HepG2 (cell line): ENCODE results near the gene ZFPM1. TPM values are rescaled to one million over a fixed set of nuclear protein-coding genes. Genes with fewer than 3 reads are reported as not detected.

Source experiments
- BHLHE40 ChIP-seq: IDR thresholded peaks from 2 replicates; pipeline ENCODE4 v1.6.1; 2011; ENCODE audit warnings: low read length, improper control_type of control experiment
- FUBP1 ChIP-seq: sonication (generic); formaldehyde crosslinking; IDR thresholded peaks from 2 replicates; pipeline ENCODE4 v1.5.1; 2020; ENCODE audit warnings: missing genetic modification reagents, mild to moderate bottlenecking, borderline replicate concordance
- RFX3 ChIP-seq: IDR thresholded peaks from 2 replicates; pipeline ENCODE4 v1.6.1; 2016; ENCODE audit warnings: missing biosample characterization, missing genetic modification reagents
- RORA ChIP-seq: sonication (generic); formaldehyde crosslinking; IDR thresholded peaks from 2 replicates; pipeline ENCODE4 v1.5.0; 2020; ENCODE audit warnings: mild to moderate bottlenecking, missing genetic modification reagents, moderate library complexity
- TCF7 ChIP-seq: sonication (generic); IDR thresholded peaks from 2 replicates; pipeline ENCODE4 v1.6.1; 2016; ENCODE audit warnings: antibody characterized with exemption, low read depth
- ZBTB46 ChIP-seq: sonication (generic); formaldehyde crosslinking; IDR thresholded peaks from 2 replicates; pipeline ENCODE4 v1.4.0; 2020; ENCODE audit warnings: mild to moderate bottlenecking, missing genetic modification reagents, borderline replicate concordance
- ZNF576 ChIP-seq: sonication (generic); formaldehyde crosslinking; IDR thresholded peaks from 2 replicates; pipeline ENCODE4 v1.4.0; 2020; ENCODE audit warnings: mild to moderate bottlenecking, missing genetic modification reagents
- ZNF768 ChIP-seq: sonication (generic); formaldehyde crosslinking; IDR thresholded peaks from 2 replicates; pipeline ENCODE4 v1.4.0; 2020; ENCODE audit warnings: missing genetic modification reagents
- ZNF839 ChIP-seq: sonication (generic); formaldehyde crosslinking; IDR thresholded peaks from 2 replicates; pipeline ENCODE4 v1.4.0; 2020; ENCODE audit warnings: missing genetic modification reagents, mild to moderate bottlenecking, borderline replicate concordance
- ZNF841 ChIP-seq: sonication (generic); formaldehyde crosslinking; IDR thresholded peaks from 2 replicates; pipeline ENCODE4 v1.8.1; 2023; ENCODE audit warnings: missing genetic modification reagents, borderline replicate concordance
- polyA plus RNA-seq, 8 experiments: library from polyadenylated mRNA; depleted of rRNA in 3 of 8; stranded (reverse) in 7 of 8; unstranded in 1 of 8; fragments of >200 nt; fragmentation: Illumina TruSeq in 4 of 8; extraction: Trizol in 4 of 8; gene quantifications; 2 replicates each; pipeline versions ENCODE4 v1.2.1 to v1.2.3, GENCODE V29; 2011 to 2016; ENCODE audit warnings: low read depth in 4 of 8, missing spikeins in 1 of 8, mixed read lengths in 1 of 8; ENCODE audit not compliant: insufficient read depth in 1 of 8
- total RNA-seq, 5 experiments: library from RNA; depleted of rRNA; stranded (reverse); fragments of >200 nt; fragmentation: Illumina TruSeq; extraction: Trizol; gene quantifications; 2 replicates each; pipeline ENCODE4 v1.2.3, GENCODE V29; 2016; ENCODE audit warnings: low read depth in 1 of 5
- TF ChIP-seq, protein P1 (sequence below), 2 experiments: sonication (generic) in 1 of 2; formaldehyde crosslinking in 1 of 2; IDR thresholded peaks; 2 replicates each; pipeline versions ENCODE4 v1.6.1 to v1.9.0; 2014 to 2022; ENCODE audit warnings: antibody characterized with exemption in 1 of 2, borderline replicate concordance in 1 of 2, inconsistent platforms in 1 of 2, low read depth in 1 of 2, missing genetic modification reagents in 1 of 2
- TF ChIP-seq, protein P2 (sequence below): IDR thresholded peaks from 2 replicates; pipeline ENCODE4 v1.6.1; 2012; ENCODE audit warnings: low read length, improper control_type of control experiment

Gene ZFPM1
- total and polyA plus RNA-seq, 2 of the 13 experiments (the other 11 are each of a cell fraction or from before 2014, with no cell fraction given): 1.3 to 3.8 TPM

GRCh38 chr16:88508868-88509748 lies 56.0 kb downstream of the ZFPM1 start (continued):
- no peak for TF ChIP-seq ZNF768
- TF ChIP-seq RORA: no peak
- TF ChIP-seq ZBTB46: peak; percentile 98; the same call in 1 of the 2 replicates
- no peak for TF ChIP-seq TCF7
- TF ChIP-seq ZNF839 (CRISPR knock-in tag): no peak
- no peak for TF ChIP-seq FUBP1 (CRISPR knock-in tag)
- TF ChIP-seq, protein P1, sequence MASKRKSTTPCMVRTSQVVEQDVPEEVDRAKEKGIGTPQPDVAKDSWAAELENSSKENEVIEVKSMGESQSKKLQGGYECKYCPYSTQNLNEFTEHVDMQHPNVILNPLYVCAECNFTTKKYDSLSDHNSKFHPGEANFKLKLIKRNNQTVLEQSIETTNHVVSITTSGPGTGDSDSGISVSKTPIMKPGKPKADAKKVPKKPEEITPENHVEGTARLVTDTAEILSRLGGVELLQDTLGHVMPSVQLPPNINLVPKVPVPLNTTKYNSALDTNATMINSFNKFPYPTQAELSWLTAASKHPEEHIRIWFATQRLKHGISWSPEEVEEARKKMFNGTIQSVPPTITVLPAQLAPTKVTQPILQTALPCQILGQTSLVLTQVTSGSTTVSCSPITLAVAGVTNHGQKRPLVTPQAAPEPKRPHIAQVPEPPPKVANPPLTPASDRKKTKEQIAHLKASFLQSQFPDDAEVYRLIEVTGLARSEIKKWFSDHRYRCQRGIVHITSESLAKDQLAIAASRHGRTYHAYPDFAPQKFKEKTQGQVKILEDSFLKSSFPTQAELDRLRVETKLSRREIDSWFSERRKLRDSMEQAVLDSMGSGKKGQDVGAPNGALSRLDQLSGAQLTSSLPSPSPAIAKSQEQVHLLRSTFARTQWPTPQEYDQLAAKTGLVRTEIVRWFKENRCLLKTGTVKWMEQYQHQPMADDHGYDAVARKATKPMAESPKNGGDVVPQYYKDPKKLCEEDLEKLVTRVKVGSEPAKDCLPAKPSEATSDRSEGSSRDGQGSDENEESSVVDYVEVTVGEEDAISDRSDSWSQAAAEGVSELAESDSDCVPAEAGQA (IDR thresholded peaks at IDR 0.05; ENCODE audit: low read depth): 0 out of 2 replicates have a peak, but pooled peaks have one; percentile 20
- TF ChIP-seq, protein P1 (CRISPR knock-in tag; IDR thresholded peaks at IDR 0.05; ENCODE audit: borderline replicate concordance): no peak
- no peak for TF ChIP-seq BHLHE40
- TF ChIP-seq ZNF576 (CRISPR knock-in tag): 0 out of 2 replicates have a peak, but pooled peaks have one; percentile 31
- TF ChIP-seq RFX3 (CRISPR knock-in tag): no peak
- TF ChIP-seq, protein P2, sequence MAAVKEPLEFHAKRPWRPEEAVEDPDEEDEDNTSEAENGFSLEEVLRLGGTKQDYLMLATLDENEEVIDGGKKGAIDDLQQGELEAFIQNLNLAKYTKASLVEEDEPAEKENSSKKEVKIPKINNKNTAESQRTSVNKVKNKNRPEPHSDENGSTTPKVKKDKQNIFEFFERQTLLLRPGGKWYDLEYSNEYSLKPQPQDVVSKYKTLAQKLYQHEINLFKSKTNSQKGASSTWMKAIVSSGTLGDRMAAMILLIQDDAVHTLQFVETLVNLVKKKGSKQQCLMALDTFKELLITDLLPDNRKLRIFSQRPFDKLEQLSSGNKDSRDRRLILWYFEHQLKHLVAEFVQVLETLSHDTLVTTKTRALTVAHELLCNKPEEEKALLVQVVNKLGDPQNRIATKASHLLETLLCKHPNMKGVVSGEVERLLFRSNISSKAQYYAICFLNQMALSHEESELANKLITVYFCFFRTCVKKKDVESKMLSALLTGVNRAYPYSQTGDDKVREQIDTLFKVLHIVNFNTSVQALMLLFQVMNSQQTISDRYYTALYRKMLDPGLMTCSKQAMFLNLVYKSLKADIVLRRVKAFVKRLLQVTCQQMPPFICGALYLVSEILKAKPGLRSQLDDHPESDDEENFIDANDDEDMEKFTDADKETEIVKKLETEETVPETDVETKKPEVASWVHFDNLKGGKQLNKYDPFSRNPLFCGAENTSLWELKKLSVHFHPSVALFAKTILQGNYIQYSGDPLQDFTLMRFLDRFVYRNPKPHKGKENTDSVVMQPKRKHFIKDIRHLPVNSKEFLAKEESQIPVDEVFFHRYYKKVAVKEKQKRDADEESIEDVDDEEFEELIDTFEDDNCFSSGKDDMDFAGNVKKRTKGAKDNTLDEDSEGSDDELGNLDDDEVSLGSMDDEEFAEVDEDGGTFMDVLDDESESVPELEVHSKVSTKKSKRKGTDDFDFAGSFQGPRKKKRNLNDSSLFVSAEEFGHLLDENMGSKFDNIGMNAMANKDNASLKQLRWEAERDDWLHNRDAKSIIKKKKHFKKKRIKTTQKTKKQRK: no peak
- no peak for TF ChIP-seq ZNF841 (CRISPR knock-in tag)
